Osteocyte (in vitro differentiated cells): ENCODE measurements around the gene LFNG. TPM values are rescaled to one million over a fixed set of nuclear protein-coding genes. Genes with fewer than 3 reads are reported as not detected.

Experiments used
- DNase-seq: peaks from one replicate; pipeline ENCODE4 v3.0.0; 2021; ENCODE audit warnings: mixed read lengths; ENCODE audit not compliant: unreplicated experiment; ENCODE audit errors: extremely low spot score
- H3K27ac Mint-ChIP-seq: one replicate; pipeline ENCODE4 v1.8.0; 2021; ENCODE audit warnings: mild to moderate bottlenecking, mixed read lengths; ENCODE audit not compliant: unreplicated experiment
- H3K27me3 Mint-ChIP-seq: one replicate; pipeline ENCODE4 v1.8.0; 2021; ENCODE audit warnings: mixed read lengths; ENCODE audit not compliant: unreplicated experiment
- H3K36me3 Mint-ChIP-seq: one replicate; pipeline ENCODE4 v1.8.0; 2021; ENCODE audit warnings: mixed read lengths; ENCODE audit not compliant: unreplicated experiment
- H3K4me1 Mint-ChIP-seq: one replicate; pipeline ENCODE4 v1.8.0; 2021; ENCODE audit warnings: mixed read lengths; ENCODE audit not compliant: unreplicated experiment
- H3K4me3 Mint-ChIP-seq: one replicate; pipeline ENCODE4 v1.8.0; 2021; ENCODE audit warnings: mild to moderate bottlenecking, moderate library complexity, mixed read lengths; ENCODE audit not compliant: unreplicated experiment
- H3K9me3 Mint-ChIP-seq: one replicate; pipeline ENCODE4 v1.8.0; 2021; ENCODE audit warnings: mixed read lengths; ENCODE audit not compliant: unreplicated experiment
- CTCF ChIP-seq: fragments of 200-600 bp; sonication (generic); IDR thresholded peaks from 2 replicates; pipeline ENCODE4 v1.5.0; 2021; ENCODE audit warnings: antibody characterized with exemption, mild to moderate bottlenecking, moderate library complexity
- total RNA-seq: library from RNA; stranded (reverse); gene quantifications from 2 replicates; pipeline ENCODE4 v1.2.1, GENCODE V29; 2021

LFNG gene
- total RNA-seq, 1 donor from 2014 or later, result 23.3 TPM

- Mint-ChIP-seq H3K27me3 (no peaks in the 10 kb centered on the region), H3K4me3 (peak overlapping the region; percentile 81), H3K27ac (peak overlapping the region; percentile 61), H3K9me3 (no peaks in the 10 kb centered on the region), H3K4me1 (peaks cover 22% of the 10 kb centered on the region), H3K36me3 (peaks cover 11% of the 10 kb centered on the region)
- DNase-seq, result no peak
- TF ChIP-seq CTCF, result no peak
These were observed 34.4 kb downstream of the LFNG start for GRCh38 chr7:2553831-2554581.

- Mint-ChIP-seq H3K4me3 (peak overlapping the region; percentile 81), H3K27me3 (no peaks in the 10 kb centered on the region), H3K27ac (peak overlapping the region; percentile 61), H3K9me3 (no peaks in the 10 kb centered on the region), H3K36me3 (peaks cover 6% of the 10 kb centered on the region), H3K4me1 (peaks cover 22% of the 10 kb centered on the region)
- no peak for DNase-seq
- TF ChIP-seq CTCF, result no peak
These were observed 35.1 kb downstream of the LFNG start for GRCh38 chr7:2554661-2555111.

GRCh38 chr7:2555121-2556052, 35.8 kb downstream of the LFNG start, which contains the start of gene BRAT1:
Gene BRAT1, minus strand, starts transcription at chr7:2555524. Its CDS starts 1,093 bp downstream, at chr7:2554431.
- Mint-ChIP-seq H3K27me3 (no peaks in the 10 kb centered on the region), H3K4me3 (peak within 1 kb of the TSS; percentile 81), H3K36me3 (peaks cover 5% of the 10 kb centered on the region), H3K4me1 (peaks cover 28% of the 10 kb centered on the region), H3K27ac (peak within 1 kb of the TSS; percentile 83), H3K9me3 (no peaks in the 10 kb centered on the region)
- peak; percentile 63 for TF ChIP-seq CTCF
- peak; percentile 98 for DNase-seq

- Mint-ChIP-seq H3K9me3 (no peaks in the 10 kb centered on the region), H3K27me3 (no peaks in the 10 kb centered on the region), H3K36me3 (peaks cover 3% of the 10 kb centered on the region), H3K4me3 (peak within 1 kb of the TSS; percentile 72), H3K4me1 (peaks cover 33% of the 10 kb centered on the region), H3K27ac (no peak within 1 kb of the TSS)
- DNase-seq, result peak; percentile 98
- TF ChIP-seq CTCF, result no peak
These were observed 39.2 kb downstream of the LFNG start, which contains the start of gene IQCE for GRCh38 chr7:2558629-2559282. Gene IQCE, plus strand, starts transcription at chr7:2558979. Its CDS starts 203 bp downstream, at chr7:2559182.
